Measurements from ENCODE around the gene C22orf31.

The C22orf31 gene

DNA sequence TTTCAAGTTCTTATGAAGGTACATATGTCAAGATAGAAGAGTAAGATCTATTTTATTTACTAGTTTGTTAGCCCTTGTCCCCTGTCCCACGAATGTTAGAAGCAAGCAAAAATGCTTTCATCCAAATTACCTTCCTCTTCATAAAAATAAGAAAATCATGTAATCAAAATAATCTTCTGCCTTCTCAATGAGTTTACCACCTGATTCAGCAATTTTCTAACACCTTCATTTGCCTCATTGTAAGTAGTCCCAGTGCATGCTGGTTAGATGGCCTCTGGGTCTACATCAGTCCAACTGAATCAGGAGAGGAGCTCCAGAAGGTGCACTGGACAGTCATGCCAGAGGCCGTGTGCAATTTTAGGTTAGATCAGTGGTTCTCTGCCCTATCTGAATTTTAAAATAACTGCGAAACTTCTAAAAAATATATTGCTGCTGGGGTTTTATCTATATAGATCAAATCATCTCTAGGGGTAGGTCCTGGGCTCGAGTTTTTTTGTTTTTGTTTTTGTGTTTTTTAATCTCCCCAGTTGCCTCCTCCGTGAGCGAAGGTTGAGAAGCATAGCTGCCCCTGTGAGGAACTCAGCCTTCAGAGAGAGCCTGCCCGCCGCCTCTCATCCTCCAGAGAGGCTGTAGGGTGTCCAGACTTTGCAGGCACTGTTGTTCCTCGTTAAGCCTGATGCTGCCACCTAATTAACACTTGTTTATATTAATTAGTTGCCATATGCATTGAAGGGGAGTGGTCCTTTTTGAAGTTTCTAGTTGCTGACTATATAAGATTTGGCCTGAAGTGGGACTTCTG lies 32.2 kb downstream of the C22orf31 start:
- no peak for DNase-seq (ENCODE audit: low read depth)

DNA sequence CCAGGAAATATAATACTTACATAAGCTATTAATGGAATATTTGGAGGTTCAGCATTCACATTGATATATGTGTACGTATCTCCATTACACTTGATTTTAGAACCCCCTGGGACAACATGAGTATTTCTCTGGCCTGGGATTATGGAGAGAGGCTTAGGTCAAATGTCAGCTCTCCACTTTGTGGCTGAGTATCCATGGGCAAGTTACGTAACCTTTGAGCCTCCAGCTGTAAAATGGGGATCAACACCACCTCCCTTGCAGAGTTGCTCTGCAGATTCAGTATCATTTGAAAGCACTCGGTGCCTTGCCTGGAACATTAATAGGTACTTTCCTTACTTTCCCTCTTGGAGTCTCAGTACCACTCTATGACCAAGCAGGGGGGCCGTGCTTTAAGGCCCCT lies 33.2 kb downstream of the C22orf31 start:
- DNase-seq (ENCODE audit: low read depth) = no peak

DNA sequence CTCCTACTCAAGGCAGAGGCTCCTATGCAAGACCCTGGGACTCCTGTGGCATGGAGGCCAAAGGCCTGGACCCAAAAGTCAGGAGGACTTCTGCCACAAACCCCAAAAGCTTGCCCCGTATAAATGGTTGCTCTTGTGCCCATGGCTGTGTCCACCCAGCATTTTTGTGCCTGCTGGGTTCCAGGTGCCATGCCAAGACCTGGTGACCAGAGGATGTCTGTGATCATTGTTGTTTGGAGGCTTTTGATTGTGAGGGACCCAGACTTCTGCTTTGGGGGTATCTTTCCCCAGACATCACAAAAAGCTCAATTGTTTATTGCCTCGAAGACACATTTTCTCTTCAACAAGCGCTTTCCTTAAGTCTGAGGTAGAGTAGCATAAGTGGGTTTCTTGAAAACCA lies 35.1 kb downstream of the C22orf31 start:
- DNase-seq (ENCODE audit: low read depth) = no peak

DNA sequence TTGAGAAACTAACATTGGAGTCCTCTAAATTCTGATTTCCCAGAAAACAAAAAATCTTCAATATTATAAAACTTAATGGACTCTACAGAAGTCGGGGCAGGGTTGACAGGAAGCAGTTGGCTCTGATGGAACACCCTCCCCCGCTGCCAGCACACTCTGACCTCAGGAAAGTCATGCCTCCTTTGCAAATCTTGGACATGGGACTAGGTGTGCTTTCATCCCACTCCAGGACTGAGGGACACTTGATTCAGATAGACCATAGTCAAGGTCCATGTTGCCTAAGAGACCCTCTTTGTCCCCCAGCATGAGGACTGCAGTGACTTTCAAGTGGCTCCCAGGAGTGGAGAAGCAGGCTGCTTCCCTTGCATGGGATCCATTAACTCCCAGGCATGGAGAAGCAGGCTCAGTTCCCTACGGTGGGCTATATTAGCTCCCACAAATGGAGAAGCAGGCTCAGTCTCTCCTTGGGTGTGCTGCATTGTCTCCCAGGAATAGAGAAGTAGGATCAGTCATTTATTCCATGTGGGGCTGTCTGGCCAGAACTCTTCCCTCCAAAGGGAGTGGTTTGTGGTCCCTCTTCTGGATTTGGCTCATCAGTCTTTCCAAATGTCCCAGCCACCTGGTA lies 38.3 kb downstream of the C22orf31 start:
- no peak for DNase-seq (ENCODE audit: low read depth)

DNA sequence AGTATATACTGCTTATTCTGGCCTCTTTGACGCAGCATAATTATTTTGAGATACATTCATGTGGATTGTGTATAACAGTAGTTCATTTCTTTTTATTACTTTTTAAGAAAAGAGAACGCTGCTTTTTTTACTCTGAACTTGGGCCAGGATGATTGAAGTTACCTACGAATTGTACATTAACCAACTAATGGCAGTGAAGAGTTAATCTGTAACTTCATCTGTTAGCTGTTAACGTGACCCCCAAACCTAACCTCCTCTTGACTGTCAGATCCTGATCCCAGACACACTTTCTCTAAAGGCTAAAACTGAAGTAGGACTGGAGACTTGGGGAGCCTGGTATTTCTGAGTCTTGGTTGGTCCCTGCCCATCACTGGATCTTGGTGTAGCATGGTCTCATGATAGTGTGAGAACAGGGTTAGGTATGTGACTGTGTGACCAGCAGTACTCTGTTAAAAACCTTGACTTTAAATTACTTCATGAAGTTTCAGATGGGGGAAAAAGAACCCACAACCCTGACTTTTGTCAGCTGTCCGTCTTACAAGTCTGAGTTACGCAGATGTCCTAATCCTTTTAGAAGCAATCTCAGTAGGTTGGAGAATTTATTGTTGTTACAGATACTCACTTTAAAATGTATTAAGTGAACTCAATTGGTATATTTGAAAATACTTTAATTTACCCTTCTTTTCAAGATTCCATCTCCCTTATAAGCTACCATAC lies 39.4 kb downstream of the C22orf31 start:
- DNase-seq (ENCODE audit: low read depth) = no peak

DNA sequence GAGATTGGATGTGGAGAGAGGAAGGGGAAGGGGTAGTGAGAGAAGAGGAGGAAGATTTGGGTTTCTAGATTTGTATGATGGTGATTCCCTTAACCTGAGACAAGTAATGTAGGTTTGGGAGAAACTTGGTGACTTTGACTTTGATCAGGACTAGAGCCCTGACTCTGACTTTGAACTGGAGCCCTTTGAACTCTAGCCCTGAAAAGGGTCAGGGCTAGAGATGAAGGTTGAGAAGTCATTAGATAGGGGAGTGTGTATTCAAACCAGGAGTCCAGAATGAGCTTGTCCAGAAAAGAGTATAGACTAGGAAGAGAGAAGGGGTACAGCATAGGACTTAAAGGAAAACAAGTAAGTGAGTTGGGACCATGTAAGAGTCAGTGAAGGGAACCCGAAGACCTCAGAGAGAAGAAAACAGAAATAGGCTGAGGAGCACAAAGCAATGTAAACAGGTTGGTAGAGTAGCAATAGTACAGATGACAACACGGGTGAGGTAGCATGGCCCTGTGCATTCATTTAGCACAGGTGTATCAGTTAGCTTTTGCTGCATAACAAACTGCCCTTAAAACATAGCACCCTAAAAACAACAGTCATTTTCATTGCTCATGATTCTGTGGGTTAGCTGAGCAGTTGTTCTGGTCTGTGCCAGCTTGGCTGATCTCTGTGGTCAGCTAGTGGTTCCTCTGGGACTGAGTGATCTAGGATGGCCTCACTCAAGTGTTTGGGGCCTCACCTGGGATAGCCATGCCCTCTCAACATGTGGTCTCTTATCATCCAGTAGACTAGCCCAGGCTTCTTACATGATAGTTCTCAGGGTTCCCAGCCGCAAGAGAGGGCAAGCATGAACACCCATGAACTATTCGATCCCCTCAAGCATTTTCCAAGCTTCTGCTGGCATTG lies 43.1 kb downstream of the C22orf31 start:
- DNase-seq (ENCODE audit: low read depth) = no peak

DNA sequence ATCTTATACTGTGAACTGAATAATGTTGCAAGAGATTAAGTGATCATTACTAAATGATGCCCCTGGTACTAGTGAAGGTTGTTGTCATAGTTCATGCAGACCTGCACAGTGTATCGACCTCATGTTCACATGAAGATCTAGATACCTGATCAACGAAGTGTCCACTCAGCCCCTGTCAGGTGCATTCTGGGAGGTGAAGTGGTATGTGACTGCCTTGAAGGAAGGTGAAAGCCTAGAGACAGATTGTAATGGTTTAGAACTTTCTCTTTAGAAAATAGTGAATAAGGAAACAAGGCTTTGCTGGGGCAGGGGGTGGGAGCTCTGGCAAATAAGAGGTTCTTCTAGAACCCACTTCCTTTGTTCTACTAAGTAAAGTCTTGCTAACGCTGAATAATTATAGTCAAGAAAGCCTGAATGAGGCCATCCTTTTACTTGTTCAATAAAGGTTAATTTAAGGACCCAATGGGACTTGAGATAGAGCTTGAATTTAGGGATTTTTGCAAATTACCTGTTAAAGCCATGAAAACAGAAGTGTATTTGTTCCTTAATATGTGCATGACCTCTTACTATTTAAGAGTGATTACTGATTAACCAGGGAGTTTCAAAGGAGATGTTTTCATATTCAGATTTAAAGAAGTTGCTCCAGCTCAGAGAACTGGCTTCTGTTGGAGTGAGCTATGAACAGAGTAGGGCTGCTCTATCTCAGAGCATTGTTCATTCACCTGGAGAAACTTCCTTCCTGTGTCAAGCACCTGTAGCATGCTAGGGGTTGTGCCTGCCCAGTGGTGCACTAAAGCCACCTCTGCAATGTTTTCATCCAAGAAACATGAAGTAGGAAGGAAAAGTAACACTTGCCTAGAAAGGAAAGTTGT lies 45.3 kb downstream of the C22orf31 start:
- no peak for DNase-seq (ENCODE audit: low read depth)

DNA sequence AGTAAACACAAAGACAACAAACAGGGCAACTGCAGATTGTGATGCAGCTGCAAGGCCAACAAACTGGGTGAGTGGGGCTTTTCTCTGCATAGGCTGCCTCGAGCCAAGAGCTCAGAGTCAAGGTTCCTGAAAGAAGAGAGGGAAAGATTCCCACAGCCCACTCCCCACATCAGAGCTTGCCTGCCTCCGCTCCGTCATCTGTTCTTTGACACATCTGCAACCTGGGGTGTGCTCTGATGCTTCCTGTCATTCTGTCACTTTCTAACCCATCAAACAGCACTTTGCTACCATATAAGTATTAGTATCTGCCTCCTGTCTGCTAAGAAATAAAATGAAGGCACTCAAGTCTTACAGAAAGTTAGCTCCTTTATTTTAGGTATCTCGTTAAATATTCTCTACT lies 46.9 kb downstream of the C22orf31 start:
- no peak for DNase-seq (ENCODE audit: low read depth)

DNA sequence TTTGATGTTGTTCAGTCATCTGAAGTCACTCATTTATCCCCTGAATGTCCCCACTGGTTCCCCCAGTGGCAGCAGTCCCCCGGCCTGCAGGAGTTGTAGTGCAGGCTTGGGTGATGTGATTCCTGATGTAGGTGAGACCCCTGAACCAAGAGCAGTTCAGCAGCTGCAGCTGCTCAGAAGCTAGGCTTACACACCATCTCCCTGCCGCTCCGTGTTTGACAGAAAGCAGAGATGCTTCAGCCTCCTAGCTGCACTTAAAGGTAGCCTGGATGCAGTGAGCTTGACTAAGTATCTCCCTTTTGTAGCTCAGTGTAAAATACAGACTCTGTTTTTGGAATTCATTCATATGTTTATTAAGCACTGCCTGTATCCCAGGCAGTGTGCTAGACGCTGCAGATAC lies 47.3 kb downstream of the C22orf31 start:
- DNase-seq (ENCODE audit: low read depth) = no peak

DNA sequence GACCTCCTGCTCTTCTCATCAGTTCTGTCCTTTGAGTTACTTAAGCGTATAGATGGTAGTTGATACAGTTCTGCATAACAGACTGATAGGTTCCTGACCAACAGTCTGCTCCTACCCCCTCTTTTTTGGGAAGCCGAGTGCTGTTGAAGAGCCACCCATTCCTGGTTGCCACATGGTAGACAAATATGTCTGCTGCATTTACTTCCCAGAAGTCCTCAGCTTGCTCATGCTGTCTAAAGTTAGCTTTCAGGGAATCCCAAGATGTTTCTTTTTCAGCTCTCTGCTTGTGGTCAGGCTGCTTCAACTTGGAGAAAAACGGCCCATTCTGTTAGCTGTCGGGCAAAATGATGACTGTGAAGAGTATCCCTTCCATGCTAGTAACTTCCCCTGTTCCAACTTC lies 48.7 kb downstream of the C22orf31 start:
- DNase-seq (ENCODE audit: low read depth) = no peak

DNA sequence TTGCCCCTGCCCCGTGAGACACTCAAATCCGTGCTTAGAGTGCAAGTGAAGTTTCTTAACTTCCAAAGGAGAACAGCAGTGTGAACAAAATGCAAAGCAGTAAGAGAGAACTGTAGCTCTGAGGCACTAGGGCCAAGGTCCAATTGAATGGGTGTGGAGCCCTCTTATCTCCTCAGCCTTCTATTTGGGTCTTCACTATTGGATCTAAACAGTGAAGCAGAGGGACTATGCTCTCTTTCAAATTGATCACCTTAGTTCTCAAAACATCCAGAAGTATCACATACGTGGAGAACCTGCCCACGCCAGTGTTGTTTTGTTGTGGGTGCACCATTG lies 49.6 kb downstream of the C22orf31 start:
- no peak for DNase-seq (ENCODE audit: low read depth)

DNA sequence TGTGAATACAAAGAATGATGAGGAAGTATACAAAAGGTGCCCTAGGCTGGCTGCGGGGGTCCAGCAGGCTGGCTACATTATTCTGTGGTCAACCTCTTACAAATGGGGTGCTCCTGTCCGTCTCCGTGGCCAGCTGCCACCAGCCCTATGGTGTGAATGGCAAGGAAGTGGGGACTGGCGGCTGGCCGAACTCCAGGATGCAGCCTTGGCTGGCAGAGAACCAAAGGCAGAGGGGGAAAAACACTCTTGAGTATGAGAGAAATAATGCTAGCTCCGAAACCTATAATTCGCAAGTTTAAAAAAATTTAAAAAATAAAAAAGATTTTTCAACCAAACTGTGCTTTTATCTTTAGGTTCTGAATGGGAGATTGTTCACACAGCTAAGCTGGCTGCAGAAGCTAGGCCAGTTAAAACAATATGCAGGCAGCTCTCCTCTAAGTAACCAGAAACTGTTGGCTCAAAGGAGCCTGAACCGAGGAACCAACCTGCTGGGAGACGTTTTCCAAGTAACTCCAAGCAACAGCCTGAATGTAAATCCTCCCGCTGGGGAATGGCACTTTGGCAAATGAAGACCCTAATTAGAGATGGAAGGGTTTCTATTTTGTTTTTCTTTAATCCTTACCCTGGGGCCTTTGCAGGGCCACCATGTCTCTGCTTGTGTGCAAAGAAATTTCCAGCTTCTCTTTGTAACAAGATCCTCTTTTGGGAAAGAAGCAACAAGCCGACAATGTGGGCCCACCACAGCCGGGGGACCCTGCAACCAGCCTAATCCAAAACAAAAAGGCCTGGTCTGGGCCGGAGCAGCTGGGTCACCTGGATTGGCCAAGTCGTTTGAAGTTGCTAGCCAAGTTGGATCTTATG lies 50.2 kb downstream of the C22orf31 start:
- DNase-seq (ENCODE audit: low read depth) = no peak

DNA sequence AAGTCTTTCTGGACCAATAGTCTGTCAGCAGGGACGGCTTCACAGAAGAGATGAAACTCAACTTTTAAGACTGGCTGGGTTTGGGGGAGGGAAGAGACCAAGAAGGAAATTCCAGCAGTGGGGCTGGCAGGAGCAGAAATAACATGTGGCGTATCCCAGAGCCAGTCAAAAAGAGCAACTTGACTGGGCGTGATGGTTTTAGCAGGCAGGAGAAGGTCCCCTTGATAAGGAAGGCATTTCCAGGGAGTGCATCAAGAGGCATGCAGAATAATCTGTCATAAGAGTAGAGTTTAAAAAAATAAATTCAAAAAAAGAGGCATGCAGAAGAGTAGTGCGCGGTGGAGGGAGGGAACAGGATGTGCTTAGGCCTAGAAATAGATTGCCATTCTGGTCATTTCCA lies 52.5 kb downstream of the C22orf31 start:
- no peak for DNase-seq (ENCODE audit: low read depth)
